Right lobe of liver (tissue), 6 donors: ENCODE data around the gene CNTN5. TPM values are rescaled to one million over a fixed set of nuclear protein-coding genes. Genes with fewer than 3 reads are reported as not detected.

Experiments used
- ATAC-seq, 4 donors: fragments of 200-7000 bp; cut with Tn5 transposase; one replicate each; pipeline ENCODE4 v1.9.1; 2020; ENCODE audit warnings: mild to moderate bottlenecking in 4 of 4, moderate library complexity in 4 of 4
- DNase-seq, 3 donors: peaks; one replicate each; pipeline ENCODE4 v3.0.0-alpha.2; 2020
- H3K27ac ChIP-seq, 3 donors: fragments of 200-600 bp; one replicate each; pipeline ENCODE4 v1.8.0; 2022
- H3K27me3 ChIP-seq, 2 donors: fragments of 200-600 bp; one replicate each; pipeline ENCODE4 v1.8.0; 2022
- H3K36me3 ChIP-seq, 4 donors: fragments of 200-600 bp; sonication (generic) in 1 of 4; one replicate each; pipeline versions ENCODE4 v1.5.1 to v1.8.0; 2017 to 2022; ENCODE audit warnings: control low read depth in 1 of 4
- H3K4me1 ChIP-seq, 4 donors: fragments of 200-600 bp; sonication (generic) in 1 of 4; one replicate each; pipeline versions ENCODE4 v1.5.1 to v1.8.0; 2017 to 2022; ENCODE audit warnings: control low read depth in 1 of 4
- H3K4me3 ChIP-seq, 3 donors: fragments of 200-600 bp; one replicate each; pipeline ENCODE4 v1.8.0; 2022
- H3K9me3 ChIP-seq, 4 donors: fragments of 200-600 bp; sonication (generic) in 1 of 4; one replicate each; pipeline versions ENCODE4 v1.5.1 to v1.8.0; 2017 to 2022; ENCODE audit warnings: control low read depth in 1 of 4
- POLR2A ChIP-seq: fragments of 450-650 bp; IDR thresholded peaks from one replicate; pipeline ENCODE4 v1.6.1; 2017; ENCODE audit warnings: antibody characterized with exemption, mild to moderate bottlenecking
- WGBS: methylation state at CpG from one replicate; pipeline ENCODE4 v1.1.6; 2018; ENCODE audit warnings: low coverage, low lambda C conversion rate; ENCODE audit not compliant: insufficient coverage; ENCODE audit errors: missing lambda C conversion rate; 5-methylcytosine and 5-hydroxymethylcytosine counted together
- intact Hi-C, 2 donors: fragments of 100-400 bp; cut with DNase I; formaldehyde crosslinking; loops; one replicate each; pipeline versions ENCODE4 v1.11.2 to v1.14.1; 2022
- total RNA-seq, 6 experiments: library from RNA; depleted of rRNA in 2 of 6; stranded (reverse); fragments of >200 nt in 2 of 6; fragmentation: NEBNext Ultra II Directional in 3 of 6; extraction: Animal tissue kit (Norgen Biotek cat#: 25700) in 3 of 6; gene quantifications; one replicate each; pipeline versions ENCODE4 v1.1.0 to v1.2.4, GENCODE V29; 2016 to 2023
- TF ChIP-seq, protein P1 (sequence below), 4 donors: fragments of 200-600 bp in 3 of 4; fragments of 450-650 bp in 1 of 4; IDR thresholded peaks; one replicate each; pipeline versions ENCODE4 v1.5.1 to v1.8.0; 2016 to 2022; ENCODE audit warnings: antibody characterized with exemption in 4 of 4, mild to moderate bottlenecking in 2 of 4
- donor health status: DM: no; HTN: yes; CAD: no.
- donor health status: DM: no; HTN: no; CAD: no.
- donor health status: DM: no; HTN: no; CAD: no.
- donor health status: DM: no; HTN: yes; CAD: no.
- donor health status: DM: no; HTN: yes; CAD: no.

CNTN5 gene
- total RNA-seq, 6 experiments from 2014 or later = 0.13 to 0.19 TPM; not detected in 4

DNA sequence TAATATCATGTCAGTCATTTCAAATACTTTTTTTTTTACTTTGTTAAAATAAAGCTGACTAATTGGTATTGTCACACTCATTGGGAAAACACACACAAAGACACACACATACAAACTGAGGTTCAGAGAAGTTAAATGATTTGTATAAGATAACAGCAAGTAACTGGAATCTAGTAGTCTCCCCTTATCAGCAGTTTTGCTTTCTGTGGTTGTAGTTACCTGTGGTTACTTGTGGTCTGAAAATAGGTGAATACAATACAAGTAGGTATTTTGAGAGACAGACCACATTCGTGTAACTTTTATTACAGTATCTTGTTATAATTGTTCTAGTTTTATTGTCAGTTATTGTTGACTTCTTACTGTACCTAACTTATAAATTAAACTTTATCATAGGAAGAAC lies 610.9 kb downstream of the CNTN5 start:
- no peak overlapping the region for H3K4me3 ChIP-seq
- DNase-seq = no peak
- intact Hi-C loops = no loop called here
- 60% methylated on average over 1 of the region's 1 CpG for WGBS
- H3K36me3 ChIP-seq = no peaks in the 10 kb centered on the region
- H3K27me3 ChIP-seq = no peaks in the 10 kb centered on the region
- no peaks in the 10 kb centered on the region for H3K9me3 ChIP-seq
- ATAC-seq = no peak
- TF ChIP-seq, protein P1, sequence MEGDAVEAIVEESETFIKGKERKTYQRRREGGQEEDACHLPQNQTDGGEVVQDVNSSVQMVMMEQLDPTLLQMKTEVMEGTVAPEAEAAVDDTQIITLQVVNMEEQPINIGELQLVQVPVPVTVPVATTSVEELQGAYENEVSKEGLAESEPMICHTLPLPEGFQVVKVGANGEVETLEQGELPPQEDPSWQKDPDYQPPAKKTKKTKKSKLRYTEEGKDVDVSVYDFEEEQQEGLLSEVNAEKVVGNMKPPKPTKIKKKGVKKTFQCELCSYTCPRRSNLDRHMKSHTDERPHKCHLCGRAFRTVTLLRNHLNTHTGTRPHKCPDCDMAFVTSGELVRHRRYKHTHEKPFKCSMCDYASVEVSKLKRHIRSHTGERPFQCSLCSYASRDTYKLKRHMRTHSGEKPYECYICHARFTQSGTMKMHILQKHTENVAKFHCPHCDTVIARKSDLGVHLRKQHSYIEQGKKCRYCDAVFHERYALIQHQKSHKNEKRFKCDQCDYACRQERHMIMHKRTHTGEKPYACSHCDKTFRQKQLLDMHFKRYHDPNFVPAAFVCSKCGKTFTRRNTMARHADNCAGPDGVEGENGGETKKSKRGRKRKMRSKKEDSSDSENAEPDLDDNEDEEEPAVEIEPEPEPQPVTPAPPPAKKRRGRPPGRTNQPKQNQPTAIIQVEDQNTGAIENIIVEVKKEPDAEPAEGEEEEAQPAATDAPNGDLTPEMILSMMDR (IDR thresholded peaks at IDR 0.05) = no peak
- no peak for TF ChIP-seq POLR2A
- H3K27ac ChIP-seq = no peak overlapping the region
- peaks cover 0 to 3% (median 0%) of the 10 kb centered on the region in 4 donors for H3K4me1 ChIP-seq

DNA sequence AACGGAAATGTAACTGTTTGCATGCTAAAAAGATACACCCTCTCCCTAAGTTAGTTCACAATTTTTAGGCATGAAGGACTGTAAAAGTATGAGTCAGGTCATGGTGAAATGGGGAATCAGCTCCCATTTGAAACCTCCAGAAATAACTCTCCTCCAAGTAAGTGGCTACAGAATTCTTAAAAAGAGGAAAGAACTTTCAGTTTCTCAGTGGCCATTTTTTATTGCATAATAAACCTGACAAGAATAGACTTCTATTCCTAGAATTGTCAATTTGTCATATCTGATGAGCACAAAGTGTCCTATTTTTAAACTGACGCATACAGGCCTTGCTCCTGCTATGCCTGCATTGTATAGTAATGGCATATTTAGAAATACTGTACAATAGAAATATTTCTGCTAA lies 612.2 kb downstream of the CNTN5 start:
- Histone ChIP-seq H3K27me3 (no peaks in the 10 kb centered on the region), H3K4me1 (peaks cover 0 to 3% (median 0%) of the 10 kb centered on the region in 4 donors), H3K27ac (no peak overlapping the region), H3K9me3 (no peaks in the 10 kb centered on the region), H3K4me3 (no peak overlapping the region), H3K36me3 (no peaks in the 10 kb centered on the region)
- TF ChIP-seq, protein P1 (IDR thresholded peaks at IDR 0.05) = no peak
- no peak for TF ChIP-seq POLR2A
- intact Hi-C loops = no loop called here
- ATAC-seq (no peak), DNase-seq (no peak)
- WGBS = 52% methylated on average over 2 of the region's 2 CpGs

DNA sequence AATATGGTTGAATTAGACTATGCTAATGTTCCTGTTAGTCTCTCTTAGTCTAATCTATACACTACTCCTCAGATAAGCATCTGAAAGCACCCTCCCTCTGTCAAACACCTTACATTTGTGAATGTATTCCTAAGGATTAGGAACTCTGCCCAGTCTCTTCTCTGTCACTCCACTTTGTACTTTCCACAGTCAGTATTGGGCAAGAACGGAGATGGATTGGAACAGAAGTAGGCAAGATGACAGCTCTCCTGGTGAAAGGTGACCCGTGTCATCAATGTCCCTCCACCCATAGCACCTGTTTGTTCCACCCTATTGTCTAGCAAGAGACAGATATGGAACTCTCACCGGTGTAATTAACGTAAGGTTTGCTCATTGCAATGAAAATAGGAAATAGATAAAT lies 613.8 kb downstream of the CNTN5 start:
- H3K27me3 ChIP-seq = no peaks in the 10 kb centered on the region
- WGBS = 58% methylated on average over 4 of the region's 4 CpGs
- no peak overlapping the region for H3K27ac ChIP-seq
- H3K36me3 ChIP-seq = no peaks in the 10 kb centered on the region
- intact Hi-C loops = no loop called here
- TF ChIP-seq, protein P1 (IDR thresholded peaks at IDR 0.05) = no peak
- no peak for TF ChIP-seq POLR2A
- no peak overlapping the region for H3K4me3 ChIP-seq
- H3K9me3 ChIP-seq = no peaks in the 10 kb centered on the region
- DNase-seq (no peak), ATAC-seq (peak; percentile 29 to 80 (median 42))
- H3K4me1 ChIP-seq = peaks cover 0 to 3% (median 0%) of the 10 kb centered on the region in 4 donors

DNA sequence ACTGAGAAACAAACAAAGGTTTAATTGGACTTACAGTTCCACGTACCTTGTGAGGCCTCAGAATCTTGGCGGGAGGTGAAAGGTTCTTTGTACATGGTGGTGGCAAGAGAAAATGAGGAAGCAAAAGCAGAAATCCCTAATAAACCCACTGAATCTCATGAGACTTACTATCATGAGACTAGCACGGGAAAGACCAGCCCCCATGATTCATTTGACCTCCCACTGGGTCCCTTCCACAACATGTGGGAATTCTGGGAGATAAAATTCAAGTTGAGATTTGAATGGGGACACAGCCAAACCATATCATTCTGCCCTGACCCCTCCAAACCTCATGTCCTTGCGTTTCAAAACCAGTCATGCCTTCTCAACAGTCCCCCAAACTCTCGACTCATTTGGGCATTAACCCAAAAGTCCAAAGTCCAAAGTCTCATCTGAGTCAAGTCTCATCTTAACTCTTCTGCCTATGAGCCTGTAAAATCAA lies 617.4 kb downstream of the CNTN5 start:
- no peak overlapping the region for H3K4me3 ChIP-seq
- H3K36me3 ChIP-seq = no peaks in the 10 kb centered on the region
- WGBS = 42% methylated on average over 5 of the region's 5 CpGs
- ATAC-seq (no peak), DNase-seq (no peak)
- H3K9me3 ChIP-seq = no peaks in the 10 kb centered on the region
- peaks cover 0 to under 1% (median 0%) of the 10 kb centered on the region in 4 donors for H3K4me1 ChIP-seq
- intact Hi-C loops = no loop called here
- H3K27me3 ChIP-seq = no peaks in the 10 kb centered on the region
- no peak overlapping the region for H3K27ac ChIP-seq
- TF ChIP-seq, protein P1 (IDR thresholded peaks at IDR 0.05) = no peak
- TF ChIP-seq POLR2A = no peak

DNA sequence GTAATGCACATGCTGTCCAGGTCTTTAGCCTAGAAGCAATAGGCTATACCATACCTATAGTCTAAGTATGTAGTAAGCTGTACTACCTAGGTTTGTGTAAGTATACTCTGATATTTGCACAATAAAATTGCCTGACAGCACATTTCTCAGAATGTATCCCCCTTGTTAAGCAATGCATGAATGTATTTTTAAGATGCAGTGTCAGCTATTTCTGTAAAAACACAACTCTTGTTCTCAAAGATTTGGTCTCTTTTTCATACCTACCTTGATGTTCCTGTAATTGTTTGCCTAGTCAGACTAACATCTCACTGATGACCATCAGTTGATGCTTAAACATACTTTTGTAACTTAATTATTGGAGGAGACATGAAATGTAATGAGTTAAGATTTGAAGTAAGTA lies 619.9 kb downstream of the CNTN5 start:
- no peaks in the 10 kb centered on the region for H3K27me3 ChIP-seq

More for the DNA sequence above, 619.9 kb downstream of the CNTN5 start:
- ATAC-seq = no peak
- H3K4me1 ChIP-seq = no peaks in the 10 kb centered on the region
- no peaks in the 10 kb centered on the region for H3K36me3 ChIP-seq
- no peak overlapping the region for H3K27ac ChIP-seq
- no peak for DNase-seq
- H3K4me3 ChIP-seq = no peak overlapping the region
- no peak for TF ChIP-seq POLR2A
- TF ChIP-seq, protein P1 (IDR thresholded peaks at IDR 0.05) = no peak
- H3K9me3 ChIP-seq = no peaks in the 10 kb centered on the region
- intact Hi-C loops = no loop called here
